DND-41 (cell line): ENCODE results near the gene CLSTN2.

ENCODE experiments used
- CTCF ChIP-seq: IDR thresholded peaks from 2 replicates; pipeline ENCODE4 v1.5.1; 2012; ENCODE audit warnings: borderline replicate concordance, low read length, moderate library complexity, mild to moderate bottlenecking; ENCODE audit not compliant: poor library complexity, severe bottlenecking; ENCODE audit errors: extremely low read depth
- EZH2 ChIP-seq: IDR thresholded peaks from 3 replicates; pipeline ENCODE4 v1.6.1; 2012; ENCODE audit warnings: borderline replicate concordance, low read depth, mild to moderate bottlenecking, moderate library complexity, low read length, inconsistent platforms; ENCODE audit not compliant: severe bottlenecking

- no peak for TF ChIP-seq CTCF
- no peak for TF ChIP-seq EZH2
These were observed 179.8 kb downstream of the CLSTN2 start for GRCh38 chr3:140114789-140115080.
